Measurements from ENCODE around the gene SLC39A8. TPM values are rescaled to one million over a fixed set of nuclear protein-coding genes. Genes with fewer than 3 reads are reported as not detected.
"Not testable (repeated sequence)": the region's sequence is repeated elsewhere in the genome, so short reads cannot be mapped to it uniquely, and the experiment has no call there.

SLC39A8 gene
- 650 and 658 TPM in 2 replicates for total RNA-seq (2014; rRNA removed; shearing (Covaris generic))
- polyA plus RNA-seq (2014; cell fraction: nucleus; rRNA removed) = 233 and 320 TPM in 2 replicates

DNA sequence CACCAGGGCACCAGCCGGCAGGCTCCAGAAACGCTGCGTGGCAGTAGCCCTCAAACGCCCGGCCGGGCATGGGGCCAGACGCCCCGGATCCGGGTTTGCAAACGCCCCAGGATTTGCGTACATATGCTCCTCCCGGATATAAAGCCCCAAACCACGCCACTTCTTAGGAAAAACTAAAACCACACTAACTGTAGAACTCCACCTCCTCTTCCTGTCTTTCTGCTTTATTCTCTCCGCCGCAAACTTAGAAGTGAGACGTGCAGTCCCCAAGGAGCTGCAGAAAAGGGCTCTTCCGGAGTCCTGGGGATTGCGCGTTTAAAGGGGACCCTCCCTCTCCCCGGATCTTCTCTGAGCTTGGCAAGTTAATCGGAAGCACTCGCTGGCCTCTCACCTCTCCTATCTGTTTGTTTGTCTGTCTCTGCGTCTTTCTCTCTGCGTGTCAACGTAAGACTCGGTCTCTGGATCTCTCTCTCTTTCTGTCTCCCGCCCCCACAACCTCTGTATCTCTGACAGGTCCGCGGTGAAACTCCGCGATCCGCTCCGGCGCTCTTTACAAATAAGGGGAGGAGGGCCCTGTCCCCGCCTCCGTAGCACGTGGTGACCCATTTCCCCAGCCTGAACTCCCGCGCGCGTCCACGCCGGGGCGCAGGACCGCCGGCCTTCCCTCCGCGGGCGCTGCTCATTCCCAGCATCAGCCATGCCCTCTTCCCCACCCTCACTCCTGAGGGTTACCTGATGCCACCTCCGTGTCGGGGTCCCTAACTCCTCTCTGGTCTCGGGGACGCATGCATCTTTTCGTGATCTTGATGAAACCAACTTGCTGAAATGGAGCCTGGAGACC, at the start of gene SLC39A8:
Gene SLC39A8, minus strand, starts transcription at position 529 of the 841 bp plus-strand sequence. CDS start 820 bp downstream, outside the sequence.
- peak; percentile 87 for DNase-seq (ENCODE audit: extremely low read depth, low read depth)

DNA sequence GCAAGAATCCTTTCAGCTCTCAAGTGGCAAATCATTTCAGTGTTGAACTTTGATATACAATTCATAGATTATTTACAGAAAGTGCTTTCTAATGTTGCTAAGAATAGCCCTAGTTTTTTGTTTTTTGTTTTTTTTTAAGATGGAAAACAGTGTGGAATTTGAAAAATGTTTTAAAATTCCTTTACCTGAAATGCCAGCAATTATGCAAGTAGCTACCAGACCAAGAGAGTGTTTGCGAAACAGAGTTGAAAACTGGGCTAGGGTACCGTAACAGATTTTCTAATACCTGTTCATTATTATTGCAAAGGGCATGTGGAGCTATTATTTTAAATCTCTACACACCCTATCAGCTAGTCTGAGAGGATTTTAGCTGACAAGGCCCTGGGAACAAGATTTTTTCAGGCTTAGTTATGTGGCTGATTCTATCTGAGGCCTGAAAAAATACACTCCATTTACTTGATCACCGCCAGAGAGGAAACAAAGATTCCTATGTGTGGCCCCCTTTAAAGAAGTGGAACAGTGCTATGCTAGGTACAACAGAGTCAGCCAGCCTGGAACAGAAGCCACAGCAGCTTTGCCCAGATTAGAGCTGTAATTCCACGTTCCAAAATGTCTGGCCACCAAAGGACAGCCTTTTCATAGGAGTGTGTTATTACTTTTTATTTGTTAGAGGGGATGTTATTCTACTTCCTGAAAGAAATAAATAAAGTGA, 46.9 kb upstream of the SLC39A8 start:
- no peak for DNase-seq (ENCODE audit: extremely low read depth, low read depth)

DNA sequence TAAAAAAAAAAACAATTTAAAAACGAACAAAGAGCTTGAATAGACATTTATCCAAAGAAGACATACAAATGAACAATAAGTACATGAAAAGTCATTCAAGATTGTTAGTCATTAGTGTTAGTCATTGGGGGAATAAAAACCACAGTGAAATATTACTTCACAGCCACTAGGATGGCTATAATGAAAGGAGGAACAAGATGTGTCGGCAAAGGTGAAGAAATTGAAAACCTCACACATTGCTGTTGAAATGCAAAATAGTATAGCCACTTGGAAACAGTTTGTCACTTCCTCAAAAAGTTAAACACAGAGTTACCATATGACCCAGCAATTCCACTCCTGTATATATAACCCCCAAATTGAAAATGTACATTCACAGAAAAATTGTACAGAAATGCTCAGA, 45.2 kb upstream of the SLC39A8 start:
- no peak for DNase-seq (ENCODE audit: extremely low read depth, low read depth)

DNA sequence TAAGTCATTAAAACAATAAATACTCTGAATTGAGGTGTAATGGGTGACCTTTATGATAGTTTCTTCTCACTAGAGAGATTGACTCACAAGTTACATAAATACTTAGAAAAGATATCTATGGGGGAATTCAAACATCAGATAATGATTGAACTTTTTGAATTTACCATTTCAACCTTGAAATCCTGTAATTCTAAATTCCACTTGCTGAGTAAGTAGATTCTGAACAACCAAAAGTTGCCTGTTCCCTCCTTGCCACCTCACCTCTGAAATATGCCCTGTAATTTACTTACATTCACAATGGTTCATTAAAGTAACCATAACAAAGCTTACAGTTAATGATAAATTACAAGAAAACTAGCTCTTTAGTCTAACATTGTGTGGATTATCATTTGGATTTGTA, 43.3 kb upstream of the SLC39A8 start:
- no peak for DNase-seq (ENCODE audit: extremely low read depth, low read depth)

DNA sequence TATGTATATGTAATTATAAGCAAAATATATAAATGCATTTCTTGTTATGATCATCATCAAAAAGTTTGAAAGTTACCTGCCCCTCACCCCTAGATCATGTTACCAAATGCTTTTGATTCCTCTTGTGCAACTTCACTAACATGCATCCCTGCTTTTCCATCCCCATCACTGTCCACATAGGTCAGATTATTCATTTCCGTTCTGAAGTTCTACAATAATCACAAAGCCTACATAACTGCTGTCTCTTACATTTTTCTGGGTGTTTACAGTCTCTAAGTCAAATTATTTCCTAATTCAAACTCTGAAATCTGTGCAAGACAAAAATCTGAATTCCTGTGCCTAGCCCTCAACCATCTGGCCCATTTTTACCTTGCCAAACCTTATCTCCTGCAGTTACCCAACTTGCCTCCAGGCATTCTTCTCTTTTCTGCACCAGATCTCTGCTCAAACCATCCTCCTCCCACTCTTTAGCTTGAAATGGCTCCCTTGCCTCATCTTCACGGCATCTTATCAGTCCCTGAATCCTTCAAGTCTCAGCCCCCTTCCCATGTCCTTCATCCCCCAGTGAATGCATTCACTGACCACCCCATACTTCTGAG, 42.4 kb upstream of the SLC39A8 start:
- DNase-seq (ENCODE audit: extremely low read depth, low read depth) = no peak

DNA sequence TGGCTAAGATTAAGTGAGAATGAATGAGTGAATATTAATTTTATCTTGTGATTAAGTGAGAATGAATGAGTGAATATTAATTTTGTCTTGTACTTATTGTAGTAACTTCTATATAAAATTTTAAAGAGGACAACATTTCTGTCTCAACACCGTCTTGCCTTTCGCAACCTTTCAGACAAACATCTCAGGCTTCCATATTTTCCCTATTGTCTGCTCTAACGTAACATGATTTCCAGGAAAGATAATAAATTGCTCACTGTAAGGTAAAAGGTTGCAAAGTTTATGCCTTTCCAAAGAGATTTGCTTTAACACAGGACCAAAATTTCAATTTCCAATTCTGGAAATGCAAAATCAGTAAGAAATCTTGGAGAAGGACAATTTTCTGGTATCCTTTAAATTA, 41.7 kb upstream of the SLC39A8 start:
- DNase-seq (ENCODE audit: extremely low read depth, low read depth) = no peak

DNA sequence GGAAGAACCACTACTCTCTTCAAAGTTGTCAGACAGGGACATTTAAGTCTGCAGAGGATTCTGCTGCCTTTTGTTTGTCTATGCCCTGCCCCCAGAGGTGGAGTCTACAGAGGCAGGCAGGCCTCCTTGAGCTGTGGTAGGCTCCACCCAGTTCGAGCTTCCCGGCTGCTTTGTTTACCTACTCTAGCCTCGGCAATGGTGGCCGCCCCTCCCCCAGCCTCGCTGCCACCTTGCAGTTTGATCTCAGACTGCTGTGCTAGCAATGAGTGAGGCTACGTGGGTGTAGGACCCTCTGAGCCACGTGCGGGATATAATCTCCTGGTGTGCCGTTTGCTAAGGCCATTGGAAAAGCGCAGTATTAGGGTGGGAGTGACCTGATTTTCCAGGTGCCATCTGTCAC, 35.0 kb upstream of the SLC39A8 start:
- not testable (repeated sequence) for DNase-seq (ENCODE audit: extremely low read depth, low read depth)

DNA sequence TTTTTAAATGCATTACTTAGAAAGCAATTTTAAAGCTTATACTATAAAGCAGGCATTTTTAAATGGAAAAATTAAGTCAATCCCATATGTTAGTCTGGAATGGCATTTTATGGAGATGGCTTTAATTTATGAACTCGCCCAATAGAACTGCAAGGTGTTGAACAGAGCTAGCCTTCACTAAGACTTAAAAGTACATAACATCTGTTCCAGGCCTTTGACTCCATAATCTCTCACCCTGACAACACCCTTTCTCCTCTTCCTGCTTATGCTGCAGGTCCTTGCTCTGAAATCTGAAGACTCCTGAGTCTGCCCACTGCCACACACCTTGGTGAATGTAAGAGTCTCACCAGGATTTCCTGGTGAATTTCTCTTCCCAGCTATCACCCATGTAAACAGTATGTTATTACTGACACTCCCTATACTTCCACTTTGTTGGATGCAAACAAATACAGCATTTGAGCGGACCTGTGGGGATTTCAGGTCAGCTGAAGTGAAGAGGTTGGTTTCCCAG, 17.7 kb upstream of the SLC39A8 start:
- DNase-seq (ENCODE audit: extremely low read depth, low read depth) = no peak

DNA sequence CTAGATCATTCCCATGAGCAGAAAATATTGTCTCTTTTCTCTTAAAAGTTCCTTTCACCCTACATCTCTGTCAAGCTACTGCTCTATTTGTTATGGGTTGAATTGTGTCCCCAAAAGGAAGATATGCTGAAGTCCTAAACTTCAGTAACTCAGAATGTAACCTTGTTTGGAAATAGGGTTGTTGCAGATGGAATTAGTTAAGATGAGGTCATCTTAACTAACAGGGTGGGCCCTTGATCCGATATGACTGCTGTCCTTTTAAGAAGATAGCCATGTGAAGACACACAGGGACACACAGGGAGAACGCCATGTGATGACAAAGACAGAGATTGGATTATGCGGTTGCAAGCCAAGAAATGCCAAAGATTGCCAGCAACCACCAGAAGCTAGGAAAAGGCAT, 12.8 kb upstream of the SLC39A8 start:
- DNase-seq (ENCODE audit: extremely low read depth, low read depth) = no peak

DNA sequence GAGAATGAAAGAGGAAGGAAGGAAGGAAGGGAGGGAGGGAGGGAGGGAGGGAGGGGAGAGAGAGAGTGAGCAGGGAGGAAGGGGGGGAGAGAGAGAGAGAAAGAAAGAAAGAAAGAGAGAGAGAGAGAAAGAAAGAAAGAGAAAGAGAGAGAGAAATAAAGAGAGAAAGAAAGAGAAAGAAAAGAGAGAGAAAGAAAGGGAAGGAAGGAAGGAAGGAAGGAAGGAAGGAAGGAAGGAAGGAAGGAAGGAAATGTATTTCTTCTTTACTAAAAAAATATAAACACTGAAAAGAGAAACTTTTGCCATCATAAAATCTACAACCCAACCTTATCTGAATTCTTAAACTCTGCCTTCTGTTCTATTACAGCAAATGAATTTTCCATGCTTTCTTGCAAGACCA, 12.4 kb upstream of the SLC39A8 start:
- not testable (repeated sequence) for DNase-seq (ENCODE audit: extremely low read depth, low read depth)

DNA sequence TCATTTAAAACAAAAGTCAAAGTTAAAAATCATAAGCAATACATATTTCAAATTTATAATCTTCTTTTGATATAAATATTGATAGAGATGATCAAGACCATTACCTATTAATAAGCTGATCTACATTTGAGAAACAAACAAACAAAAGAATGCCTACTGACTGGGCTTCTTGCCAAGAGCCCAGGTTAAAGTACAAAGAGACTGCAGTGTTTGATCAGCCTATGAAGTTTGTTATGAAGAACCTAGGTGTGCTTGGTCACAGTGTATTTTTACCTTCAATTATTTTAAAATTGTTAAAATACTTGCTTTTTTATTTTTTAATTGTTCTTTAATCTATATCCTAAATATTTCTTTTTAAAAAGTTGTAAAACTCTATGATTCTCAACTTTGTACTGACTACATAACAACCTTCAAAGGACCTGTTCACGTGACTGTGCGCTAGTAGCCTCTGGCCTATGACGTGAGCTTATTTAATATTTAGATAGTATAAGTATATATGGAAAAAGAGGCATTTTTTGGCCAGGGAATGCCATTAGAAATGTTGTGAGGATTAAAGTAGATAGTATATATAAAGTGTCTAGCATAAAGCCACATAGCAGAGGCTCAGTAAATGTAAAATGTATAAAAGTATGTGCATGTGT, 11.4 kb upstream of the SLC39A8 start:
- DNase-seq (ENCODE audit: extremely low read depth, low read depth) = no peak

DNA sequence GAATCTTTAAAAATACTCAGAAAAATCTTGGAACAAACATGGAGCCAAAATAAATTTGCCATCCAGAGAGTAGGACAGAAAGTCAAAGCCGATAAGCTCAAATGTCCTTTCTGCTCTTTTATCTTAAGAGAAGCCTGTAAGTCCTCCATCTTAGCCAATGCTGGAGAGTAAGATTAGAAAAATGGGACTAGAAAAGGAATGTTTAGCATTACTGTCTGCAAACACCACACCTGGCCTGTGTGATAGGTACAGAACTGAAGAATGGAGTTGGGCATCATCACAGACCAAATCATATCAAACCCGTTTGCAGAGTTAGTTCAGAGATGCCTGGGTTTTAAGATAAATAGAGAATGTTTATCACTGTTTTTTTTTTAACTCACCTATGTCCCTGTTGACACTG, 10.5 kb upstream of the SLC39A8 start:
- no peak for DNase-seq (ENCODE audit: extremely low read depth, low read depth)

DNA sequence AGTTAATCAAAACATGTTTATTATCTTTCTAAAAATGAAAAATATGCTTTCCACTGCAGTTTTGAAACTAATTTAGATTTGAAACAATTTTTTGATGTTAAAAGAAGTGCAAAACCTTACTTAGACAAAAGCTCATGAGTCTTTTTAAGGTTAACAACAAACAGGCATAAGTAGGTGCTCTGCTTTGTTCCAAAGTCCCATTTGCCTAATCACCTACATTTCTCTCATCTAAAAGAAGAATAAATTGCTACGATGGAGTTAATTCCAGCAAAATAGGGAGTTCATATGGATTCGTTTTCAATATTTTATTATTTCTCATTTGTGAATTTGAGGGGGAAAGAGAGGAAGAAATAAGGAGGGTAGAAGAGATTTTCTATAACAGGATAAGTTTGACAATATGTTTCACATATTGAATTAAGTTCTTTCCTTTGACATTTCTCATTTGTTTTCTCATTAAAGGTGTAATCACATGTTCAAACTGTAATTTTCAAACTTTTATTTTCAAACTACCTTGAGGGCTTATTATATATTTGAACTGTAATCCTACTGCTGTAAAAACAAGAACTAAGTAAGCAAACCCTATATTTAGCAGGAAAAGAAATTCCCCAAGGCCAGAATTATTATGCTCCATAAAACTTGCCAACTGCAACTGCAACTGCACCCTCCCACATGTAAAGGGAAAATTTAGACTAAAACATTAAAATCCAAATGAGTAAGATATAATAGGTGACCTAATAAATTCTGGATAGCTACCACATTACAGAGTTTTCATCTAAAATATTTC, 9.6 kb upstream of the SLC39A8 start:
- no peak for DNase-seq (ENCODE audit: extremely low read depth, low read depth)

DNA sequence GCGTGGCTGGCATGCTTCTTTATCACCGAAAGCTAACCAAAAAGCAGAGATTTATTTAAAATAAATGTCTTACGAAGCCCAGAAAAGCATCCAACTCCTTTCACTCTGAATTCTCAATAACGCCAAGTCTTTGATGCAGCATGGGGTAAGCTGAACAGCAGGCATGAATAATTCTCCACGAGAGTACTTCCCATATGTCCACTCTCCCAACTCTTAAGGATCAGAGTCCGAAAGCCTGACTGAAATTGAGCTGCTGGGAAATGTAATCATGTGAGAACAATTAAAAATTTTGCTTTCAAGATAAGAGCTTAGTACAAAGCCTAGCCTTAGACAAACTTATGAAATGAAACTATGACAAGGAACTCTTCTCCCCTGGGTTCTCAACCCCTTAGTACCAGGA, 7.5 kb upstream of the SLC39A8 start:
- DNase-seq (ENCODE audit: extremely low read depth, low read depth) = no peak

DNA sequence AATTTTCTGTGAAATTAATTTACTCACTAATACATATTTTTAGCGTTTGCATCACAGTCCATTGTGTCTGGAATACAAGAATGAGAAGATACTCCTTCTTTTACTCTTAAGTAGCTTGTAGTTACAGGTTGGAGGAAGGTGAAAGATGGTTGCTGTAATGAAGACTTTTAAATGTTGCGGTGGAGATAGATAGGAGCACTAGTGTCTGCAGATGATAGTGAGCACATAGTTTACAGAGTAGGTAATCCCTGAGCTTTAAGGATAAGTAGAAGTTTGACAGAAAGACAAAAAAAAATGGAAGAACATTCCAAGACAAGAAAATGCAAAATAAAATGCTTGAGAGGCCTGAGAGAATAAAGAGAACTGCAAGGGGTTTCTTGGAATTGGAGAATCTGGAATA, 5.4 kb upstream of the SLC39A8 start:
- DNase-seq (ENCODE audit: extremely low read depth, low read depth) = no peak

DNA sequence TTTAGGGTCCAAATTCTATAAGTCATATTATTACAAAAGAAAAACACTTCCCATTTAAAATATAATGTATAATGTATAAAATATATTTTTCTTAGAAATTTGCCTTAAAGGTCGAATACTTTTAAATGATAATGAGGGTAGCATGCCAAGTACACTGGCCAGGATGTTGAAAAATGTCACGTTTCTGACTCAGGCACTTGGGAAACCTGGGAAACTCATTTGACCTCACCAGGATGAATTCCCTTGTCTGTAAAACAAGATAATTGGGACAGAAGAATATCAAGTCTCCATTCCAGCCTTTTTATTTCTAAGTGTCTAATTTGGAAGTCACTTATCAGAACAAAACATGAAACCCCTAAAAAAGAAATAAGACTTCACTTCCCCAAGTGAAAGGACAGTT, 3.4 kb upstream of the SLC39A8 start:
- no peak for DNase-seq (ENCODE audit: extremely low read depth, low read depth)

DNA sequence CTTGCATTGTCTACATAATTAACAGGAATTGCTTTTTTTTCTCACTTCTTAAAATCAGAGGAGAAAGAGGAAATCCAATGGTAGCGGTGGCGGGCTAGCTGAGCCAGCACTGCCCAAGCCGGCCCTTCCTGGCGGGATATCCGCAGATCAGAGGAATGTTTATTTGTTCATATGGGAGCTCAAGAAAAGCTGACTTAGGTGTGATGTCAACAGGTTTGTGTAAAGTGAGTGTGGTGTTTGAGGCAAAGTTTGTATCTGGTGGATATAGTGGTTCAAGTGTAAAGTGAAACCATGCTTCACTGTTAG, 466 bp upstream of the SLC39A8 start:
- no peak for DNase-seq (ENCODE audit: extremely low read depth, low read depth)

DNA sequence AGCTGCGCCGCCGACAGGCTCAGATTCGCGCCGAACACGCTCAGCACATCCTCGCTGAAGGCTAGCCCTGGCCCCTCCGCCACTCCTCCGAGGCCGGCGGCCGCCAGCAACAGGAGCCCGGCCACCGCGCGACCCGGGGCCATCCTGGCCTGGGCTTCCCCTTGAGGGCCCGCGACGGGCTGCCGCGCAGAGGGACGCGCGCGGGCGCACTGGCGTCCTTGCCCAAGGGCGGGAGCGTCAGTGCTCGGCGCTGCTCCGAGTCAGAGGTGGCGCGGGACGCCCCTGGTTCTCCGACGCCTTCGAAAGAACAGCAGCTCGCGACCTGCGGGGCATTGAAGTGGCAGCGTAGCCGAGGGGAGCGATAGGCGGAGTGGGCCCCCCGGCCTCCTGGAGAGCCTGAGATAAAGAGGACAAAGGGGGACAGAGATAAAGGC, 745 bp downstream of the SLC39A8 start:
- no peak for DNase-seq (ENCODE audit: extremely low read depth, low read depth)

DNA sequence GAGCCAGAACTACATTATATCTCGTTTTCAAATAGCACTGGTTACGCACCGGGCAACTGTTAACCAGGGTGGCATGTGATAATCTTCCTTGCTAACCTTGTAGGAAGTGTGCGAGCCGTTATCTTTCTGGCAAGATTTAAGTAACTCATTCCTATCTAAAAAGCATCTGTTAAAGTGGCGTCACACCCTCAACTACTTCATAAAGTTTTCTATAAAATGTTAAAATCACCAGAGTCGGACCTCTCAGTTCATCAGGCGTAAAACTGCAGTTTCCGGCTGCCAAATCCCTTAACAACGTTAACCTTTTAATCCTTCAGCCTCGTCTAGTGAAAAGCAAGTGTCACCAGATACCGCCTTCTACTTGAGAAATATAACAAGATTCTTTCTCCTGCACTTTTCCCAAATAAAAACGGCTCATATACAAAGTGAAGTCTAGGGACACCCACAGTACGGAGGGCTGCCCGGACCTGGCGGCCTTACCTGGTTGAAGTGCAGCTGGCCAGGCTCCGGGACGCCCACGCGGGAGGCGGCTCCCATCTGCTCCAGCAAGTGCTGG, 1.2 kb downstream of the SLC39A8 start:
- no peak for DNase-seq (ENCODE audit: extremely low read depth, low read depth)

All from NCI-H460 (cell line).